GM12865 (cell line): ENCODE results near the gene KRTAP24-1.

Experiments
- DNase-seq: peaks from one replicate; pipeline ENCODE4 v3.0.0; 2010; ENCODE audit warnings: low read depth
- H3K4me3 ChIP-seq: 2 replicates; pipeline ENCODE4 v1.5.1; 2011; ENCODE audit warnings: mild to moderate bottlenecking, low read depth, low read length, control low read depth
- CTCF ChIP-seq: IDR thresholded peaks from 2 replicates; pipeline ENCODE4 v1.5.1; 2011; ENCODE audit warnings: low read length, control low read depth, low read depth, inconsistent platforms; ENCODE audit not compliant: insufficient read depth; ENCODE audit errors: missing control alignments

The KRTAP24-1 gene

DNA sequence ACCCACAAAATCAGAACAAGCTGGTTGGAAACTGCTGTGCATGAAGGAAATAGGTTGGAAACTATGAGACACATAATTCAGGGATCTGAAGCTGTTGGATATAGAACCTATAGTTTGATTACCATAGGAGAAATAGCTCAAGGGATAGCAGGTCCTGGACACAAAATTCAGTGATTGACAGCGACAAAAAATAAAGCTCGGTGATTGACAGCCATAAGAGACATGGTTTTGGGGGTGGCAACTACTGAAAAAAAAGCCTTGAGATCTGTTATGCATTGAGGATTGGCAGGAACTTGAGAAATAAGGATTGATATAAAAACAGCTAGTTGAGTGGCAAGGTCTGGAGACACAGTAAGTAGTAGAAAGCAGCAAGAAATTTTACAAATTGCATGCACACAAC lies 6.5 kb upstream of the KRTAP24-1 start, which contains the start of gene KRTAP25-1:
TSS of gene KRTAP25-1 (minus strand) at position 300 of the 400 bp plus-strand sequence. CDS start at position 276, 24 bp downstream.
- TF ChIP-seq CTCF: no peak
- H3K4me3 ChIP-seq: no peak within 1 kb of the TSS
- DNase-seq: no peak

DNA sequence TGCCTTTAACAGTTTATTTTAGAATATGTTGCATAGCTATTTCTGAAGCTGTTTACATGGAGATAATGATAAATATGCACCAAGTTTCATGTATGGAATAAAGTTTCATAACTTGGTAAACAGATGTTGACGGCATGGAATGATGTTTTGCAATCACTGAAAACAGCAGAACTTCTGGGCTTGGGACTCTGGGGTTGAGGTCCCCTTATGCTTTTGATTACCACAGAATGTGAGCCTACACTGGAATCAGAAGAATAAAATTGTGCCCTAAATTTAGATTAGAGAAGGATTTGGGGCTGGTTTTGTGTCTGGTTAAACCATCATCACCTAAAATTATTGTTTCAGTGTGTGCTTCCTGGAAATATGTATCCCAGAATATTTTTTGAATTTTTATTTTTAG lies 11.1 kb downstream of the KRTAP24-1 start:
- no peak overlapping the region for H3K4me3 ChIP-seq
- TF ChIP-seq CTCF: no peak
- no peak for DNase-seq

- no peak overlapping the region for H3K4me3 ChIP-seq
- no peak for DNase-seq
- TF ChIP-seq CTCF: no peak
These were observed 11.6 kb downstream of the KRTAP24-1 start for GRCh38 chr21:30271156-30271555.

DNA sequence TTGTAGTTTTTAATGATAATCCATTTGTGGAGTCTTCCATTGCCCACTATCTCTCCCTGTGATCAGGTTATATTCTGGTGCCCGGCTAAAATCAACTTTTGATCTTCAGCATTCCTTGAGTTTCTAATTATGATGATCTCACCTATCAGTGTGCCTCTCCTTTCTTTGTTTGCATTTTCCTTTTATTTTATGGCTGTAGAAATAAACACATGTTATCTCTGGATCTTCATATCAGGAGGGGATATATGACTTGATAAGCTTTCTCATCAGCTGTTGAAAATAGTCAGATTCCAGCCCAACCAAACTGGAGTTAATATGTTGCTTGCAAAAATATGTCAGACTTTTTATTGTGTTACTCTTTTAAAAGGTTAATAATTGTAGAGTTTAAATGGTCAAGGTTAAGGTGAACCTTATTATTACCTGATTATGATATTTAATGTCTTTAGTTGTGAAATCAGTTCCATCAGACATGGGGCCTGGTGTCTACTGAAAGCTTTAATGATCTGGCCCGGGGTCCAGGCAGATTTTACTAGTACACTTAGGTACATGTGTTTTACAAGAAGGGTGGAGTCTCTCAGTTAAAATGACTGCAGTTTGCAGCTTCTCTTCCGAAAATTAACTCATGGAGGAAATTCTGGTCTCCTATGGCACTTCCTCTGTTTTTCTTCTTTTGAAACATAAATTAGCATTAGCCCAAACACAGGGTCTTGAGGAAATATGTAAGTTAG lies 12.8 kb downstream of the KRTAP24-1 start:
- H3K4me3 ChIP-seq: no peak overlapping the region

DNA sequence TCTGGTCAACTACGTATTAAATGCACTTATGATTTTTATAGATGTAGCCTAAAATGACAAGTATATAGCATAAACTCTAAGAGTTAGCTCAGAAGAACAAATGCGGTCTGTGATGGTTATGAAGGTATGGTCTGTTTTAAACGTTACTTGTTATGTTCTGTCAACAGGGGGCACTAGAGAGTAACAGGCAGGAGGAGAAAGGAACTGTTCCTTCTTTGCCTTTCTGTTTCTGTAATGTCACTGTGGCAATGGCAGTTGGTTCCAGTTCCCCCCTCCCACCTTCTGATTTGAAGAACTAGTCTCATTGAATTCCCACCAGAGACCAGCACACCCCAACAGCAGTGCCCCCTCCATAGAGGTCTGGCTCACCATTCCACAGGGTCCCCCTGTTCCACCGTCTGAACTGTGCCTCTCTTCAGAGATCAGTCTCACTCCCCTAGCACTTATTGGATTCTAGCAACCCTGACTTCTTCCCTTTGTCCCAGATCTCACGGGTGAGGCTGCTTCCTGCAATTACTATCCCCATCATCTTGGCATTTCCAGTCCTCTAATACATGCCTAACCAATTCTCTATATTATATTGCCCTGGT lies 14.0 kb downstream of the KRTAP24-1 start:
- peak; percentile 26 for DNase-seq
- TF ChIP-seq CTCF: peak; percentile 35
- no peak overlapping the region for H3K4me3 ChIP-seq

More for the DNA sequence above, 12.8 kb downstream of the KRTAP24-1 start:
- no peak for TF ChIP-seq CTCF
- no peak for DNase-seq

DNA sequence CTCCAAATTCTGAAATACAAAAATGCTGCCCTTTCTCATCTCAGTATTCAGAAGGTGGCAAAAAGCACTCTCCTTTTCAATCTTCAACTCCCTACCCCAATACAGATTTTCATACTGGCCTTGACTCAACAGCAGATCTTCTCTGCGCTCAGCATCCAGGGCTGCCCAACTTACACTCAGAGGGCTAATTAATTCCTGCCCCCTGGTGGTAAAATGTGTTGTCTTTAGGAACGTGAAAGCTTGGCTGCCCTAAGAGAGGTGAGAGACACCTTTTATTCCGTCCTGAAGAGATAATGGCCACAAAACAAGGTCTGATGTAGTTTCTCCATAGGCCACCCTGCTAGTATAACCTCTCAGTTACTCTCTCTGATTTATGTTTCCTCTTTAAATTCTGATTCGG lies 25.0 kb downstream of the KRTAP24-1 start:
- peak; percentile 16 for DNase-seq
- TF ChIP-seq CTCF: peak; percentile 11
- no peak overlapping the region for H3K4me3 ChIP-seq
